Stomach smooth muscle (tissue), 2 donors: ENCODE results near the gene LHFPL2.

Source experiments
- H3K27ac ChIP-seq: one replicate; pipeline ENCODE4 v1.7.0; 2013; ENCODE audit warnings: mild to moderate bottlenecking, low read length, inconsistent platforms
- H3K27me3 ChIP-seq, 2 donors: one replicate each; pipeline ENCODE4 v1.7.0; 2013; ENCODE audit warnings: low read length in 2 of 2; ENCODE audit not compliant: insufficient read depth in 2 of 2, control insufficient read depth in 1 of 2
- H3K36me3 ChIP-seq, 2 donors: one replicate each; pipeline ENCODE4 v1.7.0; 2013; ENCODE audit warnings: low read length in 2 of 2; ENCODE audit not compliant: control insufficient read depth in 2 of 2, insufficient read depth in 2 of 2
- H3K4me1 ChIP-seq: one replicate; pipeline ENCODE4 v1.7.0; 2013; ENCODE audit warnings: low read length; ENCODE audit not compliant: control insufficient read depth, insufficient read depth
- H3K4me3 ChIP-seq, 2 donors: one replicate each; pipeline ENCODE4 v1.7.0; 2013; ENCODE audit warnings: low read length in 2 of 2
- H3K9ac ChIP-seq, 2 donors: one replicate each; pipeline ENCODE4 v1.7.0; 2013; ENCODE audit warnings: low read length in 2 of 2, mild to moderate bottlenecking in 1 of 2
- H3K9me3 ChIP-seq, 2 donors: one replicate each; pipeline ENCODE4 v1.7.0; 2013; ENCODE audit warnings: low read length in 2 of 2; ENCODE audit not compliant: control insufficient read depth in 2 of 2
- donor health status: healthy.
- donor health status: Pancreatic carcinoma.

Gene LHFPL2

DNA sequence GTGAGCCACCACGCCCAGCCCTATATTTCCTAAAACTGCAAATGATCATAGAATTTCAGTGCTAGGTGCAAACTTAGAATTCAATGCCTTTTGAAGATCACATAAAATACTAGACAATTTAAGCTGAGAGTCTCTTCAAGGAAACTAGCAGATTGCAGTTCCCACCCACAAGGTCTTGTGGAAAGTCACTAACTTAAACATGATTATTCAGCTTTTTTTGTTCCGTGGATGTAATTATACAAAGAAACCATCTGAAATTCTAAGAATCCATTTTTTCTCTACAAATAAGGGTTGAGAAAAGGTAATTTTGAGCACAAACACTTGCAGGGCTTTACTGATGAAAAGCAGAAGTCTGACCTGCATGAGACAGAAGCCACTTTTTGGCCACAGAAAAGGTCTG, 4.5 kb upstream of the LHFPL2 start:
- no peaks in the 10 kb centered on the region for H3K27me3 ChIP-seq
- no peak overlapping the region for H3K4me3 ChIP-seq
- no peak overlapping the region for H3K9ac ChIP-seq
- no peaks in the 10 kb centered on the region for H3K4me1 ChIP-seq
- no peaks in the 10 kb centered on the region for H3K9me3 ChIP-seq
- H3K36me3 ChIP-seq: no peaks in the 10 kb centered on the region
- H3K27ac ChIP-seq: no peak overlapping the region

DNA sequence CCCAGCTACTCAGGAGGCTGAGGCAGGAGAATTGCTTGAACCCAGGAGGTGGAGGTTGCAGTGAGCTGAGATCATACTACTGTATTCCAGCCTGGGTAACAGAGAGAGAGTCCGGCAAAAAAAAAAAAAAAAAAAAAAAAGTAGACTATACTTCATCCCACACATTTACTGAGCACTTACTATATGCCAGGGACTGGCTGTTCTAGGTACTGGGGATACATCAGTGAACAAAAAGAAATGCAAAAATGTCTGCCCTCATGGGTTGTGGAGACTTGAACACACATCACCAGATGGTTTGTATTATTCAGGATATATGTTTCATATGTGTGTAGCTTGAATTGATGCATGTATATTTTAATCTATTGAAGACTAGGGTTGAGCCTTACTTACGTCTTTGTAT, 2.9 kb upstream of the LHFPL2 start:
- Histone ChIP-seq H3K4me3 (no peak overlapping the region), H3K9me3 (no peaks in the 10 kb centered on the region), H3K4me1 (peaks cover 4% of the 10 kb centered on the region), H3K27me3 (no peaks in the 10 kb centered on the region), H3K36me3 (no peaks in the 10 kb centered on the region), H3K9ac (no peak overlapping the region), H3K27ac (no peak overlapping the region)

DNA sequence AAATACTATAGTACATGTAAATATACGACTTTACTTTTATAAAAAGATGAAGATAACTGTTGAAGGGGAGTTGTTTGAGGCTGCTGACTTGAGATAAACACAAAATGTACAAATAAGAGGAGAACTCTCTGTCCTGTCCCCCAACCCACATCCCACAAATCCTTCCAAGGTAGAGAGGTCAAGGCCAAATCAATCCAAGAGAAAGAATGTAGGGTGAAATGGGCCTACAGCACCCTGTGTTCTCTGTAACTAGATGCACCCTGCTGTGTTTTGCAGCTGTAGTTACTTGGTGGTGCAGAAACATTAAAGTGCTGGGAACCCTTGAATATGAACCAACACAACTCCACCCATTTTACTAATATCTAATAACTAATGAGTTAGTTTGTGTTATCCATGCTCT, 2.0 kb upstream of the LHFPL2 start:
- Histone ChIP-seq H3K4me3 (no peak overlapping the region), H3K36me3 (no peaks in the 10 kb centered on the region), H3K9me3 (no peaks in the 10 kb centered on the region), H3K27me3 (no peaks in the 10 kb centered on the region), H3K9ac (no peak overlapping the region), H3K4me1 (peaks cover 13% of the 10 kb centered on the region), H3K27ac (no peak overlapping the region)

DNA sequence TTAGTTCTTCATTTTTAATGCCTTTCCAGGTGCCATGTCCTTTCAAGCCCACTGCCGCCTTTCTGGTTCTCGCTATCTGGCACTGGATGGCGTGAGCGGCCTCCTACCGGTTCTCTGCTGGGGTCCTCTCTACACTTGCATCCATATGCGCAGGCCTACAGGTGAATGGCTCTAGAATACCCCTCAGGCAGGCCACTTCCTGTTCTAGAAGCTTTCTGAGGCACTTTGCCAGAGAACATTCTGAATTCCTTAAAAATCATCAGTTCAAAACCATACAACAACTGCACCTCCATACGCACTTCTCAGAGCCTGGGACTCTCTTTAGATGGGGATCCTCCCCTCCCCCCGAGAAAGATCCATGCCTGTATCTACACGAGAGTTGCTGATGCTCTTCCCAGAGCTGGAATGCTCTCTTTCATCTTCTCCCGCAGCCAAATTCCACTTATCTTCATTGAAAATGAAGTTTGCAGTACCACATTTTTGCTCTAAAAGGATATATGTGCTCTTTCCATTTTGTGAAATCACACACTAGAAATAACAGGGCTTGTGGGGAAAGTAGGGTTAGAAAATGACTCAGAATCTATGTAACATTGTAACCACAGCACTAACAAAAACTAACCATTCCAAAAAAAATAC, 1.4 kb upstream of the LHFPL2 start:
- Histone ChIP-seq H3K4me3 (peak overlapping the region in 1 of 2 donors; percentile 92), H3K27ac (peak overlapping the region; percentile 90), H3K9me3 (no peaks in the 10 kb centered on the region), H3K27me3 (no peaks in the 10 kb centered on the region), H3K36me3 (no peaks in the 10 kb centered on the region), H3K9ac (peak overlapping the region in 1 of 2 donors; percentile 73), H3K4me1 (peaks cover 18% of the 10 kb centered on the region)

DNA sequence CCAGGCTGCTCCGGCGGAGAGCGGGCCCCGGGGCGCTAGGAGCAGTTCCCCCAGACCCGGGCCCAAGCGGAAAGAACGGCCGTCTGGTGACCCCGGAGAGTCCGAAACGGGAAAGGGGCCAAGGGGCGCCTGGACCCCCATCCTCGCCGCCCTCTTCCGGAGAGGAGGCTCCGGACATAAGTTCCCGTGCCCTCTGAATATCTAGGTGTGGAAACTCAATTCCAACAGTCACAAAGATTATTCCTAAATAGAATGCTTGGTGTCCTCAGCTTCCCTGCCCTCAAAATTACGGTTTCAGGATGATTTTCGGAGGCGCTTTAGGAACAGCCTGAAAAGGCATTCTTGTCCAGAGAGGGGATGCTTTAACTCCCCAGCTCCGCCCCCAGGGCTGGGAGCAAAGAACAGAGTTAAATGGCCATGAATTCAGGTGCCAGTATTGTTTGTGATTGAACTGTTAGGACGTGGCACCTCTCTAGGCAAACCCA, 681 bp upstream of the LHFPL2 start:
- peak overlapping the region; percentile 69 to 92 for H3K4me3 ChIP-seq

DNA sequence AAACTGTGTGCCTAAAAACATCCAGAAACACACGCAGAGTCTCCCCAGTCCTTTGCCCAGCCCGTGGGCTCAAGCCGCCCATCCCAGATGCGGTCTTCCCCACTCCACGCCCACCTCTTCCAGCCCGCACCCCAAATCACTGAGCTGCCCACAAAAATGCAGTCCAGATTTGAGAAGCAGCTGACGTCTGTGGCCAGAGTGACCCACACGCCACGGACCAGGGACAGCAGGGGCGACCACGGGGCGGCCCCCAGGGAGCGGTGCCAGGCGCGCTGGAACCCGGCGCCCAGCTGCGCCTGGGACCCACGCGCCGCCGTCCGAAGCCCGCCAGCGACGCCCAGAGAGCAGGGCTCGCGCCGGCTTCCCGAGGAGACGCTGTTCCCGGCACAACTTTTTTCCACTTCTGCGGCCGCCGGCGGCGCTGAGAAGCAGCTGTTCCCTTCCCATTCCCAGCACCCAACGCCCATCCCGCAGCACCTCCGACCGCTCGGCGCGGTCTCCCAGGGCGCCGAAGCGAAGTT, 674 bp downstream of the LHFPL2 start:
- Histone ChIP-seq H3K9ac (peak overlapping the region; percentile 81 to 87), H3K27me3 (no peaks in the 10 kb centered on the region), H3K4me3 (peak overlapping the region; percentile 84 to 92), H3K4me1 (peaks cover 23% of the 10 kb centered on the region), H3K27ac (peak overlapping the region; percentile 90), H3K9me3 (no peaks in the 10 kb centered on the region), H3K36me3 (no peaks in the 10 kb centered on the region)

More for the DNA sequence above, 681 bp upstream of the LHFPL2 start:
- no peaks in the 10 kb centered on the region for H3K9me3 ChIP-seq
- H3K36me3 ChIP-seq: no peaks in the 10 kb centered on the region
- H3K9ac ChIP-seq: peak overlapping the region; percentile 73 to 89
- H3K27me3 ChIP-seq: no peaks in the 10 kb centered on the region
- peaks cover 23% of the 10 kb centered on the region for H3K4me1 ChIP-seq
- peak overlapping the region; percentile 90 for H3K27ac ChIP-seq

DNA sequence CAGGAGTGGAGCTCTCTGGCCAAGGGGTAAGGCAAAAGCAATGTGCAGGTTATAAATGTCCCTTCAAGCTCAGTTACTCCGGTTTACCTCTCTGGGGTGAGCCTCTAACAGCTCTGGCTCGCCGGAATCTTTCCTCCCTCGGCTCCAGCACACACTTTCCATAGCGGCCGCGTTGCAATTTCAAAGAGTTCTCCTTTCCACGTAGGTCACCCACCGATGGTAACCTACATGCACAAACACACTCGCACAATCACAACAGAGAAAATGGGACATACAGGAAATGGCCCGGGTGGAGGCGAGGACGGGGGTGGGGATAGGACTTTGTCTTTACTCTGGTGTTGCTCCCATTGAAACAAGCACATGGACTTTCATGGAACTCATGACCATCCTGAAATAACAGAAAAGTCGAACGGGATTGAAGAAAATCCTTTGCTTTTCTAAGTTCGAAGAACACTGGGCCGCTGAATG, 1.2 kb downstream of the LHFPL2 start:
- no peaks in the 10 kb centered on the region for H3K36me3 ChIP-seq
- peak overlapping the region; percentile 84 to 92 for H3K4me3 ChIP-seq
- no peaks in the 10 kb centered on the region for H3K27me3 ChIP-seq
- H3K9me3 ChIP-seq: no peaks in the 10 kb centered on the region
- H3K9ac ChIP-seq: peak overlapping the region; percentile 81 to 87
- peaks cover 23% of the 10 kb centered on the region for H3K4me1 ChIP-seq
- peak overlapping the region; percentile 90 for H3K27ac ChIP-seq

DNA sequence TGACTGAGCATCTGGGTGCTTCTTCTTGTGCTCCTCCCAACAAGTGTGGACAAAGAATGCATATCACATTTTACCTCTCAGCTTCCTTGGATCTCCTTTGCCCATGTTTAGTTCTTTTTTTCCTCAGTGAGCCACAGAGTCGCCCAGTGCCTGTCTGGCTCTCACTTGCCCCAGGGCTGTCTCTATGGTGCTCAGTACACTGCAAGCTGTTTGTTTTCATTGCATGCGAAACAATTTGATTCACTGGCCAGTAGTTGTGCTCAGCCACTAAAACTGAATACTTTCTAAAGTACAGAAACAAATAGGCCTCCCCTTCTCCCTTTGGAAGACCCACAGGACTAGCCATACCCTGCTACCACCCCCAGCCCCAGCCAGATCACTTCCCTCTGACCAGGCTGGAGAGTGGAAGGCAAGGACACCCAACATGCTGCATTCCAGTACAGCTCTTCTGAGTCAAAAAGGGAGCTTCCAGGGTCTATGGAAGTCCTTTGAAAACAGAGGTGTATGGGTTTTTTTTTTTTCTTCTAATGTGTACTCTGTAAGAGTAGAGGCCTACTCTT, 3.8 kb downstream of the LHFPL2 start:
- Histone ChIP-seq H3K4me1 (peaks cover 29% of the 10 kb centered on the region), H3K9me3 (no peaks in the 10 kb centered on the region), H3K27me3 (no peaks in the 10 kb centered on the region), H3K9ac (no peak overlapping the region), H3K27ac (no peak overlapping the region), H3K36me3 (no peaks in the 10 kb centered on the region), H3K4me3 (no peak overlapping the region)

DNA sequence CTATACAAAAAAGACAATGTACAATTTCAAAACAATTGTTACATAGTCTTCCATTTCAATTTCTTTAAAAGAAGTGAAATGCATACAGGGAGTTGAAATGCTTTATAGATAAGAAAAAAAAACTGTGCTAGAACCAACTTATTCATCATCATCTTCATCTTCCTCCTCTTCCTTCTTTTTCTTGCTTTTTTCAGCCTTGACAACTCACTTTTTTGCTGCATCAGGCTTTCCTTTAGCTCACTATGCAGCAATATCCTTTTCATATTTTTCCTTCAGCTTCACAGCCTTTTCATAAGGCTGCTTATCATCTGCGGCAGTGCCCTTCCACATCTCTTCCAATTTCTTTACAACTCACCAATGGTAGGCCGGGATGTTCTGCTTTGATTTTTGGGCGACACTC, 4.4 kb downstream of the LHFPL2 start:
- H3K36me3 ChIP-seq: no peaks in the 10 kb centered on the region

DNA sequence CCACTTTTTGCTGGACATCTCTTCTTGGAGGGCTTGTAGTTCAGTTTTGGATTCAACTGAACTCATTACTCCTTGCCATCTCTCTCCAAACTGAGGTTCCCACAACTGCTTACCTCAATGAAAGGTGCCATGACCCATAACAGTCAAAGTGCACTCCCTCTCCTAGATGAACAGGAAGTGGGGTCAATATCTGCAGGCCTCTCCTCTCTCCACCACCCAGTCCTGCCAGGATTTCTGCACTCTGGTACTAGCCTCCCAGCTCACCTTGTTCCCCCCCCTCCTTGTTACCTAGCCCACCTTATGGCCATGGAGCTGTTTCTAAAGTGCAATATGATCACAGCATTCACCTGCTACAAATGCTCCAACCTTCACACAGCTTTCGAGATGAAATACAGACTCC, 5.9 kb downstream of the LHFPL2 start:
- no peaks in the 10 kb centered on the region for H3K36me3 ChIP-seq
- H3K4me1 ChIP-seq: peaks cover 44% of the 10 kb centered on the region
- no peak overlapping the region for H3K4me3 ChIP-seq
- no peak overlapping the region for H3K9ac ChIP-seq
- no peak overlapping the region for H3K27ac ChIP-seq
- H3K27me3 ChIP-seq: no peaks in the 10 kb centered on the region
- H3K9me3 ChIP-seq: no peaks in the 10 kb centered on the region

More for the DNA sequence above, 4.4 kb downstream of the LHFPL2 start:
- H3K4me3 ChIP-seq: no peak overlapping the region
- no peak overlapping the region for H3K27ac ChIP-seq
- no peaks in the 10 kb centered on the region for H3K27me3 ChIP-seq
- no peaks in the 10 kb centered on the region for H3K9me3 ChIP-seq
- H3K9ac ChIP-seq: no peak overlapping the region
- H3K4me1 ChIP-seq: peaks cover 32% of the 10 kb centered on the region
